ENCODE results near the gene FAM13A.

The FAM13A gene

DNA sequence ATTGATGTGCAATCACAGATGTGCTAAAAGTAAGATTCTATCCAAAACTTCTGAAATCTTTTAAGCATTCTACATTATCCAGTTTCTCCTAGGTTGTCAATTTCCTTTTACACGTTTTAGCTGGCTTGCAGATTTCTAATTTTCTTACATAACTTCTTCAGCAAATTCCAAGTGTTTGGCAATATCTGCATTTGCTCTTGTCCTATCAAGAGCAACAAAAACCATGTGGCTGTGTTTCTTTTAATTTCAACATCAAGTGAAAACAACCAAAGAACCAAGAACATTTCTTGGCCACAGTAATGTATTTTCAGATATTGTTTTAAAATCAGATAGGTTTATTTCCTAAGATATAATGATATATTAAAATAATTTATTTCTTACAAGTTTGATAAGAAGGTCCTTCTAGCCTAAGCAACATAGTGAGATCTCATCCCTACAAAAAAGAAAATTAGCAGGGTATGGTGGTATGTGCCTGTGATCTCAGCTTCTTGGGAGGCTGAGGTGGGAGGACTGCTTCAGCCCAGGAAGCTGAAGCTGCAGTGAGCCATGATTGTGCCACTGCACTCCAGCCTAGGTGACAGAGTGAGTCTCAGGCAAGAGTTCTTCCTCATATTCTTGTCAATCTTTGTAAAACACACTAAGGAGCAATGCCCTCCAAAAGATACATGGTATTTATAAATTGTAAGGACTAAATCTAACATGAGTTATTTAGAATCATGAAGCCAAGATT lies 228.0 kb downstream of the FAM13A start:
- Histone ChIP-seq H3K4me3 (ENCODE audit: low read length) (no peak overlapping the region), H3K4me1 (ENCODE audit: control insufficient read depth, low read length) (no peaks in the 10 kb centered on the region), H3K36me3 (ENCODE audit: control insufficient read depth, low read length) (no peaks in the 10 kb centered on the region), H3K79me2 (ENCODE audit: control insufficient read depth, low read length) (no peaks in the 10 kb centered on the region), H3K9me3 (ENCODE audit: control insufficient read depth, insufficient read depth, low read length) (no peaks in the 10 kb centered on the region), H3K27me3 (ENCODE audit: control insufficient read depth, low read length) (peaks cover 3% of the 10 kb centered on the region; the same call in 1 of the 2 replicates), H3F3A (ENCODE audit: control insufficient read depth, insufficient read depth) (no peaks in the 10 kb centered on the region), H3K9me2 (replicated peaks; ENCODE audit: control insufficient read depth, low read length) (no peaks in the 10 kb centered on the region), H3K4me2 (ENCODE audit: low read length) (no peak overlapping the region), H3K27ac (ENCODE audit: low read depth, low read length) (no peak overlapping the region), H4K20me1 (ENCODE audit: control insufficient read depth, insufficient read depth, low read depth, low read length) (no peaks in the 10 kb centered on the region)
- TF ChIP-seq EZH2phosphoT487 (IDR thresholded peaks at IDR 0.05; ENCODE audit: borderline replicate concordance, low read length) (no peak), CTCF (IDR thresholded peaks at IDR 0.05; ENCODE audit: low read depth, low read length, poor library complexity, severe bottlenecking) (no peak)

- no peaks in the 10 kb centered on the region for H3F3A ChIP-seq (ENCODE audit: control insufficient read depth, insufficient read depth)
- H4K20me1 ChIP-seq (ENCODE audit: control insufficient read depth, insufficient read depth, low read depth, low read length) = no peaks in the 10 kb centered on the region
- H3K4me2 ChIP-seq (ENCODE audit: low read length) = no peak overlapping the region
- H3K4me3 ChIP-seq (ENCODE audit: low read length) = no peak overlapping the region
- no peaks in the 10 kb centered on the region for H3K9me3 ChIP-seq (ENCODE audit: control insufficient read depth, insufficient read depth, low read length)
- no peaks in the 10 kb centered on the region for H3K9me2 ChIP-seq (replicated peaks; ENCODE audit: control insufficient read depth, low read length)
- peaks cover 4% of the 10 kb centered on the region; the same call in 1 of the 2 replicates for H3K27me3 ChIP-seq (ENCODE audit: control insufficient read depth, low read length)
- TF ChIP-seq CTCF (IDR thresholded peaks at IDR 0.05; ENCODE audit: low read depth, low read length, poor library complexity, severe bottlenecking) = no peak
- no peak for TF ChIP-seq EZH2phosphoT487 (IDR thresholded peaks at IDR 0.05; ENCODE audit: borderline replicate concordance, low read length)
- no peaks in the 10 kb centered on the region for H3K4me1 ChIP-seq (ENCODE audit: control insufficient read depth, low read length)
- H3K79me2 ChIP-seq (ENCODE audit: control insufficient read depth, low read length) = no peaks in the 10 kb centered on the region
- H3K36me3 ChIP-seq (ENCODE audit: control insufficient read depth, low read length) = no peaks in the 10 kb centered on the region
- no peak overlapping the region for H3K27ac ChIP-seq (ENCODE audit: low read depth, low read length)
Measured at GRCh38 chr4:88827442-88827841, 229.5 kb downstream of the FAM13A start.

- Histone ChIP-seq H3K27me3 (ENCODE audit: control insufficient read depth, low read length) (peaks cover 6% of the 10 kb centered on the region; the same call in 1 of the 2 replicates), H3K4me3 (ENCODE audit: low read length) (no peak overlapping the region), H3K4me1 (ENCODE audit: control insufficient read depth, low read length) (no peaks in the 10 kb centered on the region), H3K79me2 (ENCODE audit: control insufficient read depth, low read length) (no peaks in the 10 kb centered on the region), H3K36me3 (ENCODE audit: control insufficient read depth, low read length) (no peaks in the 10 kb centered on the region), H3K4me2 (ENCODE audit: low read length) (no peak overlapping the region), H4K20me1 (ENCODE audit: control insufficient read depth, insufficient read depth, low read depth, low read length) (no peaks in the 10 kb centered on the region), H3K9me3 (ENCODE audit: control insufficient read depth, insufficient read depth, low read length) (no peaks in the 10 kb centered on the region), H3F3A (ENCODE audit: control insufficient read depth, insufficient read depth) (no peaks in the 10 kb centered on the region), H3K9me2 (replicated peaks; ENCODE audit: control insufficient read depth, low read length) (no peaks in the 10 kb centered on the region), H3K27ac (ENCODE audit: low read depth, low read length) (no peak overlapping the region)
- TF ChIP-seq EZH2phosphoT487 (IDR thresholded peaks at IDR 0.05; ENCODE audit: borderline replicate concordance, low read length) (no peak), CTCF (IDR thresholded peaks at IDR 0.05; ENCODE audit: low read depth, low read length, poor library complexity, severe bottlenecking) (no peak)
Measured at GRCh38 chr4:88826771-88827170, 230.2 kb downstream of the FAM13A start.

Measured in DOHH2 (cell line).